Esophagus squamous epithelium (tissue), 4 donors: Measurements from ENCODE around the gene PAPPA.

ENCODE experiments used
- POLR2A ChIP-seq, 4 donors: fragments of 450-650 bp; IDR thresholded peaks; one replicate each; pipeline ENCODE4 v1.6.1; 2017; ENCODE audit warnings: antibody characterized with exemption in 4 of 4, mild to moderate bottlenecking in 4 of 4, moderate library complexity in 3 of 4
- TF ChIP-seq, protein P1 (sequence below), 6 experiments: fragments of 450-650 bp in 4 of 6; fragments of 200-600 bp in 2 of 6; sonication (generic) in 2 of 6; IDR thresholded peaks; one replicate each; pipeline ENCODE4 v1.5.1; 2016 to 2019; ENCODE audit warnings: antibody characterized with exemption in 6 of 6, mild to moderate bottlenecking in 4 of 6, moderate library complexity in 4 of 6

DNA sequence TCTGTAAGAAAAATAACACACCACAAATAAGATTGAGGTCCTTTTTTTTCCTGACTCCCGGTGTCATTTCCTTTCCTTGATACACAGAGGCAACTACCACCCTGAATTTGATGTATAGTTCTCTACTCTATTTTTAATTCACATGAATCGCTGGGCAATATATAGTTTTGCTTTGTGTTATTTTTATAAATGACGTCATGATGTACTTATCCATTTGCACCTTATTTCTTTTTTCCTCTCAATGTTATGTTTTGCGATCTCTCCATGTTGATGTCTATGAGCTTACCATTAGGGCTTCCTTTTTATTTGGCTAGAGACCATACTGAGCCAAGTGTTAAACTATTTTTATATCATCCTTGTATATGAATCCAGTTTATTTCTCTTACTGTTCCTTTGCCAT lies 175.9 kb downstream of the PAPPA start:
- TF ChIP-seq, protein P1, sequence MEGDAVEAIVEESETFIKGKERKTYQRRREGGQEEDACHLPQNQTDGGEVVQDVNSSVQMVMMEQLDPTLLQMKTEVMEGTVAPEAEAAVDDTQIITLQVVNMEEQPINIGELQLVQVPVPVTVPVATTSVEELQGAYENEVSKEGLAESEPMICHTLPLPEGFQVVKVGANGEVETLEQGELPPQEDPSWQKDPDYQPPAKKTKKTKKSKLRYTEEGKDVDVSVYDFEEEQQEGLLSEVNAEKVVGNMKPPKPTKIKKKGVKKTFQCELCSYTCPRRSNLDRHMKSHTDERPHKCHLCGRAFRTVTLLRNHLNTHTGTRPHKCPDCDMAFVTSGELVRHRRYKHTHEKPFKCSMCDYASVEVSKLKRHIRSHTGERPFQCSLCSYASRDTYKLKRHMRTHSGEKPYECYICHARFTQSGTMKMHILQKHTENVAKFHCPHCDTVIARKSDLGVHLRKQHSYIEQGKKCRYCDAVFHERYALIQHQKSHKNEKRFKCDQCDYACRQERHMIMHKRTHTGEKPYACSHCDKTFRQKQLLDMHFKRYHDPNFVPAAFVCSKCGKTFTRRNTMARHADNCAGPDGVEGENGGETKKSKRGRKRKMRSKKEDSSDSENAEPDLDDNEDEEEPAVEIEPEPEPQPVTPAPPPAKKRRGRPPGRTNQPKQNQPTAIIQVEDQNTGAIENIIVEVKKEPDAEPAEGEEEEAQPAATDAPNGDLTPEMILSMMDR (IDR thresholded peaks at IDR 0.05) = no peak
- no peak for TF ChIP-seq POLR2A (IDR thresholded peaks at IDR 0.05)
